Activated B cell treated with CpG ODN at 0.5 μM for 24 hours (primary cell): ENCODE data around the gene ING1. TPM values are rescaled to one million over a fixed set of nuclear protein-coding genes. Genes with fewer than 3 reads are reported as not detected.

Source experiments
- ATAC-seq: fragments of 200-7000 bp; cut with Tn5 transposase; one replicate; pipeline ENCODE4 v1.10.0; 2021; ENCODE audit warnings: low read depth, mild to moderate bottlenecking, moderate library complexity
- CTCF ChIA-PET: fragments of 350-600 bp; sonication (Branson Sonifier 250); formaldehyde crosslinking; loops from one replicate; lab custom pipeline; 2021; ENCODE audit warnings: antibody characterized with exemption; lab: Charles Lee
- POLR2A ChIA-PET: fragments of 350-600 bp; sonication (Branson Sonifier 250); formaldehyde crosslinking; loops from one replicate; lab custom pipeline; 2021; ENCODE audit warnings: antibody characterized with exemption; lab: Charles Lee
- DNase-seq: peaks from one replicate; pipeline ENCODE4 v3.0.0; 2022
- H3K27ac Mint-ChIP-seq: one replicate; pipeline ENCODE4 v1.8.0; 2020; ENCODE audit warnings: mixed read lengths
- H3K27me3 Mint-ChIP-seq: one replicate; pipeline ENCODE4 v1.8.0; 2021; ENCODE audit warnings: mixed read lengths
- H3K36me3 Mint-ChIP-seq: one replicate; pipeline ENCODE4 v1.8.0; 2021; ENCODE audit warnings: low read depth, mixed read lengths
- H3K4me1 Mint-ChIP-seq: one replicate; pipeline ENCODE4 v1.8.0; 2021; ENCODE audit warnings: mixed read lengths
- H3K4me3 Mint-ChIP-seq: one replicate; pipeline ENCODE4 v1.8.0; 2020; ENCODE audit warnings: mild to moderate bottlenecking, mixed read lengths
- H3K9me3 Mint-ChIP-seq: one replicate; pipeline ENCODE4 v1.8.0; 2020; ENCODE audit warnings: mixed read lengths
- intact Hi-C: fragments of 100-400 bp; cut with micrococcal nuclease; formaldehyde crosslinking; loops from one replicate; pipeline ENCODE4 v1.15.1; 2024
- total RNA-seq: library from RNA; stranded (reverse); gene quantifications from 2 replicates; pipeline ENCODE4 v1.2.3, GENCODE V29; 2022
- TF ChIP-seq, protein P1 (sequence below): fragments of 200-600 bp; IDR thresholded peaks from one replicate; pipeline ENCODE4 v1.8.0; 2022; ENCODE audit warnings: antibody characterized with exemption, mild to moderate bottlenecking

Gene ING1
- total RNA-seq, 1 donor from 2014 or later = 14.3 TPM

DNA sequence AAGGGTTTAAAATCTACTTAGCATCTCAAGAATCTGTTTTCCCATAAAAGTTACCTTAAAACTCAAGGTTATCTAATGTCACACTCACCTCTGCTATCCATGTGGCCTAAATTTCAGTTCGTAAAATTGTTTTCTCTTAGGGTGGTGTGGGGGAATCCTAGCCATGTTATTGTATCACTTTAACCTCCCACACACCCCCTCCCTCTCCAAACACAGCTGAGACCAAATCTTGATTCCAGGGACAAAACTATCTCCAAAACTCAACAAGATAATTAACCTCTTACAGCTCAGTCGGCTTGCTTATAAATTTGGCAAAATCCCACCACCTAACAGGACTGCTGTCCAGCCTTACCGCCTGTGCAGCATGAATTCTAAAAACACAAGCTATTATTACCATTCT lies 11.4 kb upstream of the ING1 start:
- Mint-ChIP-seq H3K4me3 (no peak overlapping the region), H3K4me1 (peaks cover 63% of the 10 kb centered on the region), H3K27me3 (no peaks in the 10 kb centered on the region), H3K36me3 (peaks cover 65% of the 10 kb centered on the region), H3K27ac (peak overlapping the region; percentile 30), H3K9me3 (no peaks in the 10 kb centered on the region)
- DNase-seq (no peak), ATAC-seq (no peak)
- intact Hi-C loops = no loop called here
- CTCF ChIA-PET = interaction anchor here (2.4 kb wide), 1 partner anchor 57 kb away, joined by 9 read pairs; no protein-coding TSS in a partner anchor
- TF ChIP-seq, protein P1, sequence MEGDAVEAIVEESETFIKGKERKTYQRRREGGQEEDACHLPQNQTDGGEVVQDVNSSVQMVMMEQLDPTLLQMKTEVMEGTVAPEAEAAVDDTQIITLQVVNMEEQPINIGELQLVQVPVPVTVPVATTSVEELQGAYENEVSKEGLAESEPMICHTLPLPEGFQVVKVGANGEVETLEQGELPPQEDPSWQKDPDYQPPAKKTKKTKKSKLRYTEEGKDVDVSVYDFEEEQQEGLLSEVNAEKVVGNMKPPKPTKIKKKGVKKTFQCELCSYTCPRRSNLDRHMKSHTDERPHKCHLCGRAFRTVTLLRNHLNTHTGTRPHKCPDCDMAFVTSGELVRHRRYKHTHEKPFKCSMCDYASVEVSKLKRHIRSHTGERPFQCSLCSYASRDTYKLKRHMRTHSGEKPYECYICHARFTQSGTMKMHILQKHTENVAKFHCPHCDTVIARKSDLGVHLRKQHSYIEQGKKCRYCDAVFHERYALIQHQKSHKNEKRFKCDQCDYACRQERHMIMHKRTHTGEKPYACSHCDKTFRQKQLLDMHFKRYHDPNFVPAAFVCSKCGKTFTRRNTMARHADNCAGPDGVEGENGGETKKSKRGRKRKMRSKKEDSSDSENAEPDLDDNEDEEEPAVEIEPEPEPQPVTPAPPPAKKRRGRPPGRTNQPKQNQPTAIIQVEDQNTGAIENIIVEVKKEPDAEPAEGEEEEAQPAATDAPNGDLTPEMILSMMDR = no peak
- POLR2A ChIA-PET = interaction anchor here (0.7 to 1.5 kb wide), 3 partner anchors 11 to 33 kb away, joined by 3 to 6 read pairs (median 4); no protein-coding TSS in a partner anchor

DNA sequence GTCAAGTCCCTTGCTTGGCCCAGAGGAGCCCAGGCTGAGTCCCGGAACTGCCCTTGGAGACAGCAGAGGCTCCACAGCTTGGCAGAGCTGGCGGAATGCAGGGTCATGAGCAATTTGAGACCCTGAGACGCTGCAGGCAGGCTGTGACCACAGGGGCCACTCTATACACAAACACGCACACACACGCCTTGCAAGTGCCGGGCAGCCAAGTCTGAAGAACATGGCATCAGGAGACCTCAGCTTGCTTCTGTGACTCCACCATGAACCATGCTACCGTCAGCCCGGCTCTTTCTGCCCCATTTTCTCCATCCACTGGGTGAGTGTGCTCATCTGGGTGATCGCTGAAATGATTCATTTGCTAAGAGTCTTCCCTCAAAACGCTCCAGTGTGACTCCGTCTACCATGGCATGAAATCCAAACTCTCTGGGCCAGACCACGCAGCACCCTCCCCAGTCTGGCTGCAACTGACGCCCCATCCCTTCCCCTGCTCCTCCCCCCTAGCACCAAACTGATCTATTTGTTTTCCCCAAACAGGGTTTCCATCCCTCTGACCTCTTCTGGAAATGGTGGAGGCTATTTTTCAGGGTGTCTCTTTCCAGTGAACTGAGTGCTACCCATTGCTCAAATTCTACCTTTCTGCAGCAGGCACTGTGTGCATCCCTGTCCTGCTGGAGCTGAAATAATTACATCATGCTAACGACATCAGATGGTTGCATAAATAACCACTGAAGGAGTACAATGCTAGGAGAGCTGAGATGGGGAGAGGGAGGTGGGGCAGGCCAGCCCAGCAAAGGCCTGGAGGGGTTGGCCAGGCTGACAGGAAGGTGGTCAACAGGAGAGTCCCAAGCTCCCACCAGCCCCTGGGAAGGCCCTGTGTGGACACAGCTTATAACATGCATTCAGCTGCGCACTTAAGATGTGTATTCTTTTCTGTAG lies 10.6 kb upstream of the ING1 start:
- Mint-ChIP-seq H3K4me1 (peaks cover 62% of the 10 kb centered on the region), H3K4me3 (no peak overlapping the region)
- intact Hi-C loops = no loop called here

DNA sequence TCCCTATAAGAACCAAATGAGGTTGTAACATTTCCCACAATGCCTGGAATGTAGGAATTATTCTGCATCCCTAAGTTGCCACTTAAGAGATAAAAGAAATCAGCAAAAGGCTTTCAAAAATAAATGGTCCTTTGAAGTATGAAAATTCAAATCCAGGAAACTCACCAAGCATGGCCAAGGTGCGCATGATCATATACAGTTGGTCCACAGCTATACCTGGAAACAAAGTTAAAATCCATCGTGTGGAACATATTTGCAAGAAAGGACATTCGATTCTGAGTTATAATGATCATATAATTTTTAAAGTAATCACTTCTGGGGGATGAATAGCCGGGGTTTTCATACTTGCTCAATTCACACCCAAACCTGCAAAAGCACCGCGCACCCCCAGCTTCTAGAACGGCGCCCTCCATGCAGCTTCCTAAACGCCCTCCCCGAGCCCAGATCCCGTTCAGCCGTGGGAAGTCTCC lies 8.1 kb upstream of the ING1 start:
- DNase-seq = no peak
- ChIA-PET POLR2A (interaction anchor here (0.7 to 3.2 kb wide), 4 partner anchors 10 to 48 kb away, joined by 3 to 36 read pairs (median 15); no protein-coding TSS in a partner anchor), CTCF (interaction anchor here (0.8 to 2.3 kb wide), 2 partner anchors 24 to 61 kb away, joined by 3 to 8 read pairs; no protein-coding TSS in a partner anchor)
- no peak for ATAC-seq
- H3K27ac Mint-ChIP-seq = peak overlapping the region; percentile 92
- peak overlapping the region; percentile 94 for H3K4me3 Mint-ChIP-seq
- H3K36me3 Mint-ChIP-seq = peaks cover 34% of the 10 kb centered on the region
- no peaks in the 10 kb centered on the region for H3K27me3 Mint-ChIP-seq
- H3K9me3 Mint-ChIP-seq = no peaks in the 10 kb centered on the region
- intact Hi-C loops = no loop called here
- H3K4me1 Mint-ChIP-seq = peaks cover 42% of the 10 kb centered on the region
- TF ChIP-seq, protein P1 = no peak

More for the DNA sequence above, 10.6 kb upstream of the ING1 start:
- peaks cover 58% of the 10 kb centered on the region for H3K36me3 Mint-ChIP-seq
- peak overlapping the region; percentile 12 for H3K27ac Mint-ChIP-seq
- no peaks in the 10 kb centered on the region for H3K27me3 Mint-ChIP-seq
- TF ChIP-seq, protein P1 = no peak
- no peaks in the 10 kb centered on the region for H3K9me3 Mint-ChIP-seq
- ChIA-PET POLR2A (interaction anchor here (0.7 to 1.5 kb wide), 3 partner anchors 10 to 32 kb away, joined by 3 to 6 read pairs (median 4); no protein-coding TSS in a partner anchor), CTCF (interaction anchor here (2.4 kb wide), 1 partner anchor 58 kb away, joined by 9 read pairs; no protein-coding TSS in a partner anchor)
- DNase-seq = no peak
- ATAC-seq = no peak

DNA sequence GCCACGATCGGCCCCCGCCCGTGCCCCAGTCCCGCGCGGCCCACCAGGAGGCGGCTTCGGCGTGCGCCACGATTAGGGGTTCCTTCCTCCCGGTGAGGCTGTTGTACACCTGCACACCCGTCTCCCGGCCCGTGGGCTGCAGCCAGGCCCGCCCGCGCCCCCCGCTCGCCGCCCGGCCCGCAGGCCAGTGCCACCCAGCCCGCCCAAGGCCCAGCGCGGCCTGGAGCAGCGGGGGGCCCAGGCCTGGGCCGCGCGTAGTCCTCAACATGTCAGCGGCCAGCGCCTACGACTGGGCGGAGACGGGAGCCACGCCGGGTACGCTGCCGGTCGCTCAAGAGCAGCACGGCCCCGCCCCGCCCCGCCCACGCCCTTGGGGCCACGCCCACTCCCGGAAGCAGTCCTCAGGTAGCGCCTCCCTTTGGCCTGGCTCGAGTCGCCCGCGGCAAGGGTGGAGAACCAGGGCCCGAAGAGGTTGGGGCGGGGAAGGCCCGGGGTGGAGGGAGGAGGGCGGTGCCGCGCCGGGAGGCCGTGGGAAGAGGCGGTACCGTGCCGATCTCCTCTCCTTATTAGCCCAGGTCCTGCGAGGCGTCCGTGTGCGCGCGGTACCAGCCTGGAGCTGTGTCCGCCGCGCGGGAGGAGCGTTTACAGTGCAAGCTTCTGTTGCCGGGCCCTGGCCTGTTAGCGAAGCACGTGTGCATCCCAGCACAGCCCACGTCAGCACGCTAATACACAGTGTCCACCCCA lies 7.5 kb upstream of the ING1 start, which contains the start of gene CARS2:
CARS2 (minus strand) TSS at position 291 of the 744 bp plus-strand sequence; CDS start at position 268, 23 bp downstream.
- Mint-ChIP-seq H3K27me3 (no peaks in the 10 kb centered on the region), H3K9me3 (no peaks in the 10 kb centered on the region), H3K4me3 (peak within 1 kb of the TSS; percentile 94), H3K27ac (peak within 1 kb of the TSS; percentile 92), H3K36me3 (peaks cover 28% of the 10 kb centered on the region), H3K4me1 (peaks cover 42% of the 10 kb centered on the region)
- intact Hi-C loops = loop anchor here (1.0 kb wide), 3 partner anchors 9 to 61 kb away; no protein-coding TSS in a partner anchor
- DNase-seq = peak; percentile 82
- ATAC-seq = peak; percentile 95
- ChIA-PET POLR2A (interaction anchor here (1.4 to 3.2 kb wide), 4 partner anchors 9 to 207 kb away, joined by 4 to 36 read pairs (median 15); no protein-coding TSS in a partner anchor), CTCF (interaction anchor here (0.8 to 2.3 kb wide), 2 partner anchors 25 to 61 kb away, joined by 3 to 8 read pairs; no protein-coding TSS in a partner anchor)
- TF ChIP-seq, protein P1 = no peak
